GF-D8 (cell line): ENCODE data around the gene TRAPPC8.
"Not testable (repeated sequence)": the region's sequence is repeated elsewhere in the genome, so short reads cannot be mapped to it uniquely, and the experiment has no call there.

Source experiments
- DNase-seq: peaks from one replicate; lab custom pipeline; 2025; lab: John Stamatoyannopoulos, UW

TRAPPC8 gene

GRCh38 chr18:31942291-31942998 lies 483 bp downstream of the TRAPPC8 start:
- DNase-seq = peak; percentile 49

GRCh38 chr18:31941010-31941809 lies 1.7 kb downstream of the TRAPPC8 start:
- no peak for DNase-seq

- DNase-seq = not testable (repeated sequence)
These were observed 8.2 kb downstream of the TRAPPC8 start for GRCh38 chr18:31934773-31935172.

GRCh38 chr18:31931886-31932240 lies 11.1 kb downstream of the TRAPPC8 start:
- DNase-seq = no peak

GRCh38 chr18:31931163-31931885 lies 11.6 kb downstream of the TRAPPC8 start:
- no peak for DNase-seq

GRCh38 chr18:31929273-31929672 lies 13.7 kb downstream of the TRAPPC8 start:
- no peak for DNase-seq

GRCh38 chr18:31926988-31927387 lies 15.9 kb downstream of the TRAPPC8 start:
- DNase-seq = not testable (repeated sequence)

- no peak for DNase-seq
These were observed 22.7 kb downstream of the TRAPPC8 start for GRCh38 chr18:31920277-31920676.

GRCh38 chr18:31919366-31919765 lies 23.6 kb downstream of the TRAPPC8 start:
- not testable (repeated sequence) for DNase-seq

- DNase-seq = no peak
These were observed 24.2 kb downstream of the TRAPPC8 start for GRCh38 chr18:31918733-31919132.

- no peak for DNase-seq
These were observed 41.9 kb downstream of the TRAPPC8 start for GRCh38 chr18:31901063-31901462.

- DNase-seq = not testable (repeated sequence)
These were observed 43.2 kb downstream of the TRAPPC8 start for GRCh38 chr18:31899771-31900170.

- DNase-seq = no peak
These were observed 50.0 kb downstream of the TRAPPC8 start for GRCh38 chr18:31892936-31893335.

- no peak for DNase-seq
These were observed 51.4 kb downstream of the TRAPPC8 start for GRCh38 chr18:31891566-31891965.

- DNase-seq = no peak
These were observed 58.9 kb downstream of the TRAPPC8 start for GRCh38 chr18:31884020-31884419.

- no peak for DNase-seq
These were observed 62.6 kb downstream of the TRAPPC8 start for GRCh38 chr18:31880186-31880898.

GRCh38 chr18:31878358-31878757 lies 64.6 kb downstream of the TRAPPC8 start:
- DNase-seq = no peak

GRCh38 chr18:31877900-31878299 lies 65.0 kb downstream of the TRAPPC8 start:
- DNase-seq = no peak

GRCh38 chr18:31876707-31877106 lies 66.2 kb downstream of the TRAPPC8 start:
- DNase-seq = no peak

GRCh38 chr18:31875301-31875700 lies 67.6 kb downstream of the TRAPPC8 start:
- DNase-seq = no peak

- no peak for DNase-seq
These were observed 79.8 kb downstream of the TRAPPC8 start for GRCh38 chr18:31863103-31863502.

- no peak for DNase-seq
These were observed 82.4 kb downstream of the TRAPPC8 start for GRCh38 chr18:31860488-31860887.
